ENCODE data around the gene LAMA4.

LAMA4 gene, protein sequence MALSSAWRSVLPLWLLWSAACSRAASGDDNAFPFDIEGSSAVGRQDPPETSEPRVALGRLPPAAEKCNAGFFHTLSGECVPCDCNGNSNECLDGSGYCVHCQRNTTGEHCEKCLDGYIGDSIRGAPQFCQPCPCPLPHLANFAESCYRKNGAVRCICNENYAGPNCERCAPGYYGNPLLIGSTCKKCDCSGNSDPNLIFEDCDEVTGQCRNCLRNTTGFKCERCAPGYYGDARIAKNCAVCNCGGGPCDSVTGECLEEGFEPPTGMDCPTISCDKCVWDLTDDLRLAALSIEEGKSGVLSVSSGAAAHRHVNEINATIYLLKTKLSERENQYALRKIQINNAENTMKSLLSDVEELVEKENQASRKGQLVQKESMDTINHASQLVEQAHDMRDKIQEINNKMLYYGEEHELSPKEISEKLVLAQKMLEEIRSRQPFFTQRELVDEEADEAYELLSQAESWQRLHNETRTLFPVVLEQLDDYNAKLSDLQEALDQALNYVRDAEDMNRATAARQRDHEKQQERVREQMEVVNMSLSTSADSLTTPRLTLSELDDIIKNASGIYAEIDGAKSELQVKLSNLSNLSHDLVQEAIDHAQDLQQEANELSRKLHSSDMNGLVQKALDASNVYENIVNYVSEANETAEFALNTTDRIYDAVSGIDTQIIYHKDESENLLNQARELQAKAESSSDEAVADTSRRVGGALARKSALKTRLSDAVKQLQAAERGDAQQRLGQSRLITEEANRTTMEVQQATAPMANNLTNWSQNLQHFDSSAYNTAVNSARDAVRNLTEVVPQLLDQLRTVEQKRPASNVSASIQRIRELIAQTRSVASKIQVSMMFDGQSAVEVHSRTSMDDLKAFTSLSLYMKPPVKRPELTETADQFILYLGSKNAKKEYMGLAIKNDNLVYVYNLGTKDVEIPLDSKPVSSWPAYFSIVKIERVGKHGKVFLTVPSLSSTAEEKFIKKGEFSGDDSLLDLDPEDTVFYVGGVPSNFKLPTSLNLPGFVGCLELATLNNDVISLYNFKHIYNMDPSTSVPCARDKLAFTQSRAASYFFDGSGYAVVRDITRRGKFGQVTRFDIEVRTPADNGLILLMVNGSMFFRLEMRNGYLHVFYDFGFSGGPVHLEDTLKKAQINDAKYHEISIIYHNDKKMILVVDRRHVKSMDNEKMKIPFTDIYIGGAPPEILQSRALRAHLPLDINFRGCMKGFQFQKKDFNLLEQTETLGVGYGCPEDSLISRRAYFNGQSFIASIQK (N-terminal part only)

DNA sequence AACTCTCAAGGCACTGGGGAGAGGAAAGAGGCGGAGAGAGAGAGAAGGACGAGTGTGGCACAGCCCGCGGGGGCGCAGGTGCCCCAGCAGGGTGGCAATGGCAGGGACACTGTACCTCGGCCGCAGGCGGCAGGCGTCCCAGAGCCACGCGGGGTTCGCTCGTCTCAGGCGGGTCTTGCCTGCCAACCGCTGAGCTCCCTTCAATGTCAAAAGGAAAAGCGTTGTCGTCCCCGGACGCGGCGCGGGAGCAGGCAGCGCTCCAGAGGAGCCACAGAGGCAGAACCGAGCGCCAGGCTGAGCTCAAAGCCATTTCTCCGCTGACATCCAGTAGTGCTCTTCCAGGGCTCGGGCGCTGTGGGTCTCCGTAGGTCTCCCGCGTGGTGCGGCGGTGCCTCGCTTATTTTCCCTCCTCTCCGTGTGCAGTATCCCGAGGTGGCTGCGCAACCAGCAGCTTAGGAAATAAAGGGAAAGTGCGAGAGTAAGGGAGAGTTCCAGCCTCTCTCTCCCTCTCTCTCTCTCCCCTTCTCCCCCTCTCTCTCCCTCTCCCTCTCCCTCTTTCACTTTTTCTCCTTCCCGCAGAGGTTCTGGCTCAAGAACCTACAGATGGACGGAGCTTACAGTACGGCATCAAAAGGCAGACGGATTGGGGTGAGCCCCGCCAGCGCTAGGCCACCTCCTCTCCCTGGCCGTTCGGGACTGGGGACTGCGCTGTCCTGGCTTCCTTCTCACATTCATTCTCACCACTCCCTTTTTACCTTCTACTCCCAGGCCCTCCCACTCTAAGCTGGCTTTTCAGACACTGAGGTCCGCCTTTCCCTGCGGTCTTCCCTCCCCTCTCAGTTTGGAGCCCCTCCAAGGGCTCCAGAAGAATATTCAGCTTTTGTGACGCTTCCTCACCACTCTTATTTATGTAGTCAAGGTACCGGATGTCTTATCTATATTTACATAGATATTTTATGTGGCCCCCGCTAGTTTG lies at the start of gene LAMA4:
Gene LAMA4, minus strand, starts transcription at position 727 of the 976 bp plus-strand sequence. Its CDS starts 417 bp downstream, at position 310.
- no peak for DNase-seq

GRCh38 chr6:112302142-112302705 lies 47.9 kb upstream of the LAMA4 start:
- no peak for DNase-seq

- DNase-seq, result no peak
These were observed 46.5 kb upstream of the LAMA4 start for GRCh38 chr6:112300896-112301295.

DNA sequence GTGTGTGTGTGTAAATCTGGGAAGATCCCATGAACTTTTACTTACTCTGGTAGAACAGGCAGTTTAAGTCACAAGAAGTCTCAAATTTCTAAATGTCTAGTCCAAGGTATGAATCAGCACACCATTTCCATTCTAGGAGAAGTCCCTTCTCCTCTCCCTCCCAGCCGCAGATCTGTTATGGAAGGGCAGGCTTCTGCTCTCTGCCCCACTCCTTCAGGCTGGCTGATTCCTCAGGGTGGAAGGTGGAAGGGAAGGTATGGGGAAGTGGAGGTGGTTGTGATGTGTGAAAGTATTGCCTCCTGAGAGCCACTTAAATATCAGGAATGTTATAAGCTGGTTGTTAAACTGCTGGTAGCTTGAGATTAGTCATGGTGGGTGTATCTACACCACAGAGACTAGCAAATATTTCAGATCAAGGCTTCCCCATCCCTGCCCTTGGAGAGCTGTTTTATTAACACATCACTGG lies 44.5 kb upstream of the LAMA4 start:
- peak; percentile 18 for DNase-seq

GRCh38 chr6:112298021-112298745 lies 43.8 kb upstream of the LAMA4 start:
- no peak for DNase-seq

DNA sequence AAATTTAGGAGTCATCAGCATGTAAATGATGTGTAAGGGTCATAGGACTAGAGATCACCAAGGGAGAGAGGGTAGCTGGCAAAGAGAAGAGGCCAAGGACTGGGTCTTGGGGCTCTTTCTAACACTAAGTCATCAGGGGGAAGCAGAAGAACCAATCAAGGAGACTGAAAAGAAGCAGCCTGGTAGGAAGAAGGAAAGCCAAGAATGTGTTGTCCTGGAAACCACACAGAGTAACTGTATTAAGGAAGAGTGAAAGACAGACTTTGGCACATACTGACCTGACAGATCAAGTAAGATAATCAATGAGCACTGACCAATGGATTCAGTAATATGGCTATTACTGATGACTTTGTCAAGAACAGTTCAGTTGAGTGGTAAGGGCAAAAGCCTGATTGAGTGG lies 42.3 kb upstream of the LAMA4 start:
- no peak for DNase-seq

GRCh38 chr6:112296122-112296521 lies 41.8 kb upstream of the LAMA4 start:
- peak; percentile 29 for DNase-seq

DNA sequence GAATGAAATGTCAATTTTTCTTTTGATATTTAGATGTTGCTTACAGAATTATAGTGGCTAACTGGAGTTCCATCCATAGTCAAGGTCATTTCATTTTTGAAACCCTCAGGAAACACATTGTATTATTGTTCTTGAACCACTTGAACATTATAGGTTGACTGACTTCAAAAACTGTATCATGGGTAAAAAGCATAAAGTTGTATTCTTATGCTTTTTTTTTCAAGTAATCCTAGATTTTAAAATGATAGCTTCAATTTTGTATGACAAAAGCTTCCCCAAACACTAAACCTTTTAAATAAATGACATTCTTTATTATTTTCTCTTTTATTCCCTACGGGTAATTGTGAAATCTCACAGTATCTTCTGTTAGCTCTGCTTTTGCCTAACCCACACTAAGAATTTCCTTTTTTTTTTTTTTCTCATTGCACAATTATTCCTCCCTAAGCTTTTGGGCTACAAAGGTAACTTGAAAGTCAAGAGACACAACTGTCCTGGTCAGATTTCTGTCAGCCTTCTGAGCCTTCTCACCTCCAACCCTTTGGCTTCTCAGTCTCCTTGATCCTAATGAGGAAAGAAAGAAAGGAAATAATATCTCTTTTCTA lies 36.9 kb upstream of the LAMA4 start:
- DNase-seq, result peak; percentile 11

GRCh38 chr6:112289038-112289566 lies 34.7 kb upstream of the LAMA4 start:
- no peak for DNase-seq

DNA sequence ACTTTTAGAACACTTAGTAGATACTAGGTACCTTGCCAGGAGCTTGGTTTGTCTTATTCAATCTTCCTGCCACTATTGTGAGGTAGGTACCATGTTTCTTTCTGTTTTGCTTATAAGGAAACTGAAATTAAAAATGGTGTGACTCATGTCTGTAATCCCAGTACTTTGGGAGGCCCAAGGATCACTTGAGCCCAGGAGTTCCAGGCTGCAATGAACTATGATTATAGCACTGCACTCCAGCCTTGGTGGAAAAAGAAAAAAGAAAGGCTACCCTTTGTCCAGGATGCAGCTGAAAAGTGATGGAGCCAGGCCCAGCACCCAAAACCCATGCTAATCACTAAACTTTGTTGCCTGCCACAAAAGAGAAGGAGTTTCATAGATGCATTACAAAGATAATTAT lies 34.1 kb upstream of the LAMA4 start:
- DNase-seq, result peak; percentile 21

- no peak for DNase-seq
These were observed 33.3 kb upstream of the LAMA4 start for GRCh38 chr6:112287577-112288225.

GRCh38 chr6:112286500-112287144 lies 32.3 kb upstream of the LAMA4 start:
- DNase-seq, result no peak

DNA sequence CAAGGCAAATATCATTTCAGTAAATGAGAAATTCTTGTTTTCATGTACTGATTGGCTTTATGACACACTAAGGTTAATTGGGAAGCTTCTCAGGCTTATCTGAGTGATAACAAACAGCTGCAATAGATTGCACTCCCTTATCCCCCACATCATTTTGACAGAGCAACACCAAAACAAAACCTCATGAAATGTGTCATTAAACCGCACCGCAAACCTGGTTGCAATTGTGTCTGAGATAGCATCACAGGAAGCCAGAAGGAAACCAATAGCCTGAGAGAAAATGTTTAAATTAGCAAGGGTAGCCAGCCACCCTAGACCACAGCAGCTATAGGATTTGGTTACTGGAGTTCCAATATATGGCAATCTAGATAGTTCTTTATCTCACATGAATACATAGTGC lies 31.6 kb upstream of the LAMA4 start:
- no peak for DNase-seq

- DNase-seq, result no peak
These were observed 30.2 kb upstream of the LAMA4 start for GRCh38 chr6:112284603-112285002.

DNA sequence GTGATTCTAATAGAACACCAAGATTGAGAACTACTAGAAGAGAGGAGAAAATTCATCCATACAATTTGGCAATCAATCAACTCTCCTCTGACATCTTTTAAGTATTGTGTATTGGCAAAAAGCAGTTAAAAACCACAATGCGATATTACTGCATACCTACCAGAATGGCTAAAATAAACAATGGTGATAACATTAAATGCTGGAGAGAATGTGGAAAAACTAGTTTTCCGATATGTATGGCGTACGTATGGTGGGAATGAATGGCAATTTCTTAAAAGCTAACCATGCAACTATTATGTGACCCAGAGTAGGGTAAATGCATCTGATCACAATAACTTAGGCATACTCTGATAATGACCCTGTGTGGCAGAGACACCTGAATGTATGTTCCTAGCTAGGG lies 29.3 kb upstream of the LAMA4 start:
- DNase-seq, result no peak

DNA sequence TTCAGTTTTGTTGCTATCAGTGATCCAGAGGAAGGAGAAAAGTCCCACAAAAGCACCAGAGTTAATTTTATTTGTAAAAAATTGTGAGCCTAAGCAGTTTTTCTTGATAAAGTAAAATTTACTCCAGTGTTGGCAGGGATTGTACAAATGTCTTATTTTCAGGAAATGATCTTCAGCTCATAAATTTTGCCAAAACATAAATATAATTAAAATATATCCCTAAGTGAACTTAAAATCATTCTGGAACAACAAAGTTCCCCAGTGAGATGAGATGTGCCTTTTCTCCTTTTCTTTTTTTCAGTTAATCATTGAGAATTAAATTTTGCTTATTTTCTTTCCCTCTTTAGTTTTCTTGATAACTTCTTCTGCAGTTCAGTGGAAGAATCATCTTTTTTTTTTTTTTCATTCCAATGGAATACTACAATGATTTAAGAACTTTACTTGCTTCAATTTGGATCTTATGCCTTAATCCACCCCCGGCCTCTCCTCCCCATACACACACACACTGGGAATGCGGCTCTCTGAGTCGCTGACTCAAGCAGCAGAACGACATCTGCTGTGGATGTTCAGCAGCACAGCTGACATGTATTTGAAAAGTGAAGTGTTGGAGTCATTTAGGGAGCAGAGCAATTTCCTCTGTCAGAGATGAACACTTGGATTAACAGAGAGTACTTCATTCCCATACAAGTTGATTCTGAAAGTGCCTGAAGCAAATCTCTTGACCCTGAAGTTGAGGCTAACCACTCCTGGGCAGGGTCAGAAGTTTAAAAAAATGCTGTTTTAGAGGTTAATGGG lies 27.7 kb upstream of the LAMA4 start:
- DNase-seq, result no peak

DNA sequence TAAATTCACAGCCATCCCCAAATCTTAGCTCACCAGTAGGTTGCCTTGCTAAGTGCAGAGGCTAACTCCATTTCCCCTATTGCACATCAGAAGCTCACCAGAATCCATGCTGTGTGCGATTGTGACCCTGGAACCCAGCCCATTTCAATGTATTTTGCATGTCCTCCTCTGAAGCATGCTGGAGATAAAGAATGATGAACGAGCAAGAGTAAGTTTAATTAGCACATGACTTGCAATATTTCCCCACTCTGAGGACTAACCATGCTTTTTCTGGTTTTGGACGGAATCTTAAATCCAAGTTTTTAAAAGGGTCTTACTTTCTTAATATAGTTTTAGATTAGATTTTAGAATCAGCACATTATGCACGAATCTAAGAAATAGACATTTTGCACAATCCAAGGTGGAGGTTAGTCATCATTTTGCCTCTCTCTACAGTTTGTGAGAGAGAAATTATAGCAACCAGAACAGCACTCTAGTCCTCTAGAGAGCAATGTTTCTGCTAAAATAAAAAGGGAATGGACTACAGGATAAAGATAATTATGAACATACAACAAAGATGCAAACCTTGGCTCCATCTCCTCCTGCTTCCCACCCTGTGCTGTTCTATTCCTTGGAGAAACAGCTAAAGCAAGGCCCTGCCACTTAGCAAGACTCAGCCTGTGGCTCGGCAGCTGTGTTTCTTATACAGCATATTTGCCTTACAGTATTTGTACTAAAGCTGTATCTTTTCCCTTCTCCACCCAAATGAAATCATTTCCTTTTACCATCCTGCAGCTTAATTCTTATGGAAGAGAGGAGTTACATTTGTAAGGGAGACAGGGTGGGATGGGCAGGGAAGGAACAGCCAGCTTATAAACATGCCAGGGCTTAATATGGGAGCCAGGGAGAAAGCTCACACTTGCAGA lies 24.9 kb upstream of the LAMA4 start:
- no peak for DNase-seq
